Natural killer cell treated with Interleukin-12 subunit alpha and Interleukin-12 subunit beta and Interleukin-15 and Interleukin-18, amount 100 ng/mL, for 72 hours (primary cell): Measurements from ENCODE around the gene FCRLB. TPM values are rescaled to one million over a fixed set of nuclear protein-coding genes. Genes with fewer than 3 reads are reported as not detected.

Experiments used
- ATAC-seq, 2 donors: fragments of 150-1000 bp; cut with Tn5 transposase in 1 of 2; sonication (Bioruptor Pico), chemical (Tn5 transposase) in 1 of 2; 2 replicates each; pipeline ENCODE4 v1.10.0; 2021
- DNase-seq: peaks from one replicate; pipeline ENCODE4 v3.0.0; 2022; ENCODE audit warnings: low spot score
- H3K27ac Mint-ChIP-seq, 2 donors: 1 replicate in 1 of 2; 2 replicates in 1 of 2; pipeline ENCODE4 v1.8.0; 2022; ENCODE audit warnings: mixed read lengths in 2 of 2, mild to moderate bottlenecking in 1 of 2, moderate library complexity in 1 of 2
- H3K27me3 Mint-ChIP-seq, 2 donors: 1 replicate in 1 of 2; 2 replicates in 1 of 2; pipeline ENCODE4 v1.8.0; 2022; ENCODE audit warnings: mixed read lengths in 2 of 2
- H3K36me3 Mint-ChIP-seq: one replicate; pipeline ENCODE4 v1.8.0; 2022; ENCODE audit warnings: mixed read lengths
- H3K4me1 Mint-ChIP-seq, 2 donors: 1 replicate in 1 of 2; 2 replicates in 1 of 2; pipeline ENCODE4 v1.8.0; 2022; ENCODE audit warnings: low read depth in 2 of 2, mixed read lengths in 2 of 2, mild to moderate bottlenecking in 1 of 2
- H3K4me3 Mint-ChIP-seq: one replicate; pipeline ENCODE4 v1.8.0; 2022; ENCODE audit warnings: mixed read lengths
- H3K9me3 Mint-ChIP-seq: 2 replicates; pipeline ENCODE4 v1.8.0; 2022; ENCODE audit warnings: mixed read lengths
- total RNA-seq, 2 donors: library from RNA; stranded (reverse); gene quantifications; one replicate each; pipeline ENCODE4 v1.2.3, GENCODE V29; 2022

FCRLB gene
- total RNA-seq, 2 donors from 2014 or later: 0.24 to 0.42 TPM

DNA sequence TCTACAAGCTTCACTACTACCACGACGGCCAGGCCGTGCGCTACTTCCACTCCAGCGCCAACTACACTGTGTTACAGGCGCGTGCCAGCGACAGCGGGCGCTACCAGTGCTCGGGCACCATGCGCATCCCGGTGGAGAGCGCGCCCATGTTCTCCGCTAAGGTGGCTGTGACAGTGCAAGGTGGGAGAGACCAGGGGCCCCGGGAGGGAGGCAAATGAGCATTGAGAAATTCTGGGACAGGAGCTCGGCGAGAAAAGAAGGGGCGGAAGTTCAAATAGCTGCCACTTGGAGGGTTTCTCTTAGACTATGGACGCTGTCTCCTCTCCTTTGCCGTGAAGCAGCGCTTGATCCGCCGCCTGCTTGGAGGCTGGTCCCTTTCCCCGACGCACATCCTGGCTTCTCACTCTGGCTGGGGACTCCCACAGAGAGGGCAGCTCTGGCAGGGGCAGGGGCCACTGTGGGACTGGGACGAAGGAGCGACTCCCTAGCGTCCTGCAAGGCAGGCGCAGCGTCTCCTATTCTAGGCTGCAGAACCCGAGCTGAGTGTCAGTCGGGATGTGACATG lies 4.6 kb downstream of the FCRLB start:
- Mint-ChIP-seq H3K27me3 (no peaks in the 10 kb centered on the region), H3K27ac (peak overlapping the region; percentile 67 to 76), H3K9me3 (no peaks in the 10 kb centered on the region), H3K4me3 (peak overlapping the region; percentile 98), H3K4me1 (peaks cover 61 to 71% of the 10 kb centered on the region in 2 donors), H3K36me3 (no peaks in the 10 kb centered on the region)
- ATAC-seq (peak; percentile 25 to 43), DNase-seq (peak; percentile 63)

DNA sequence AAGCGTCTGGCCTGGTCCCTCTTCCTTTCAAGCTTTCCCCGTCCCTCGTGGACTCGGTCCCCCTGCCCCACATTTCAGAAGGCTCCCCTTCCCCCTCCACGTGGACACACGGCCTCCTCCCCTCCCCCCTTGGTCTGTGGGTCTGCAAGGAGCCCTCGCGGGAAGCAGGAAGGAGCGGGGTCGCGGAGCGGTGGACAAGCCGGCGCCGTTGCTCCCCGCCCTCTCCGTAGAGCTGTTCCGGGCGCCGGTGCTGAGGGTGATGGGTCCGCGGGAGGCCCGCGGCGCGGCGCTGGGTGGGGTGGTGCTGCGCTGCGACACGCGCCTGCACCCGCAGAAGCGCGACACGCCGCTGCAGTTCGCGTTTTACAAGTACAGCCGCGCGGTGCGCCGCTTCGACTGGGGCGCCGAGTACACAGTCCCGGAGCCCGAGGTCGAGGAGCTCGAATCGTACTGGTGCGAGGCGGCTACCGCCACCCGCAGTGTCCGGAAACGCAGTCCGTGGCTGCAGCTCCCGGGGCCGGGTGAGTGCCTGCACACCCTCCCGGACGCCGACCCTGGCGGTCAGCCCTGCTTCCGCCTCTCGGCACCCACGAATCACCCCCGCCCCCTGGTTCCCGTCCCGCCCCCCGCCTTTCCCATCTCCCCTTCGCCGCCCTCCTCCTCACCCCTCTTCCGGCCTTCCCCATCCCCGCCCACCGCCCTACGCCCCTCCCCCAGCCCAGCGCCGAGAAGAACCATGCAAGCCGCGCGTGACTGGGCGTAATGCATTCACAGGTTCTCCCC lies 5.3 kb downstream of the FCRLB start:
- Mint-ChIP-seq H3K4me3 (peak overlapping the region; percentile 98), H3K4me1 (peaks cover 66 to 72% of the 10 kb centered on the region in 2 donors), H3K9me3 (no peaks in the 10 kb centered on the region), H3K27ac (peak overlapping the region; percentile 67 to 76), H3K36me3 (no peaks in the 10 kb centered on the region), H3K27me3 (no peaks in the 10 kb centered on the region)
- ATAC-seq (peak; percentile 83 to 88), DNase-seq (peak; percentile 92)

DNA sequence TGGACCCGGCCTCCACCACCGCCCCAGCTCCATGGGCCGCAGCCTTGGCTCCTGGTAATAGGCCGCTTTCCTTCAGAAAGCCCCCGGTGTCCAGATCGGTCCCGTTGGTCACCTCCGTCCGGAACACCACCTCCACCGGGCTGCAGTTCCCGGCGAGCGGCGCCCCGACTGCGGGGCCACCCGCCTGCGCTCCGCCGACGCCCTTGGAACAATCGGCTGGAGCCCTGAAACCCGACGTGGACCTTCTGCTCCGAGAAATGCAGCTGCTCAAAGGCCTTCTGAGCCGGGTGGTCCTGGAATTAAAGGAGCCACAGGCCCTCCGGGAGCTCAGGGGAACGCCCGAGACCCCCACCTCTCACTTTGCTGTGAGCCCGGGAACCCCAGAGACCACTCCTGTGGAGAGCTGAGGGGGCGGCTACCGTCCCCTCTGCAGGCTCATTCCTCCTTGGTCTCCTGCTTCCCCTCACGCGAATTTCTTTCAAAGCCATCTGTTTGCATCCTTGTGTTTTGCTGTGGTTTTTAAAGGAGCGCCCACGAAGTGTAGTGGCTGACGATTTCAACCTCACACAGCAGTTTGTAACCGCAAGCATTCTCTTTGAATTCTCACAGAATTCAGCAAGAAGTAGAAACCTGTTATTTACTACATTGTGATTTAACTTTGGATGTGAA lies 6.0 kb downstream of the FCRLB start:
- peak in 1 of 2 donors; percentile 24 for ATAC-seq
- Mint-ChIP-seq H3K36me3 (no peaks in the 10 kb centered on the region), H3K27me3 (no peaks in the 10 kb centered on the region), H3K27ac (peak overlapping the region; percentile 87 to 92), H3K4me1 (peaks cover 64 to 69% of the 10 kb centered on the region in 2 donors), H3K4me3 (peak overlapping the region; percentile 98), H3K9me3 (no peaks in the 10 kb centered on the region)
- DNase-seq: peak; percentile 63

DNA sequence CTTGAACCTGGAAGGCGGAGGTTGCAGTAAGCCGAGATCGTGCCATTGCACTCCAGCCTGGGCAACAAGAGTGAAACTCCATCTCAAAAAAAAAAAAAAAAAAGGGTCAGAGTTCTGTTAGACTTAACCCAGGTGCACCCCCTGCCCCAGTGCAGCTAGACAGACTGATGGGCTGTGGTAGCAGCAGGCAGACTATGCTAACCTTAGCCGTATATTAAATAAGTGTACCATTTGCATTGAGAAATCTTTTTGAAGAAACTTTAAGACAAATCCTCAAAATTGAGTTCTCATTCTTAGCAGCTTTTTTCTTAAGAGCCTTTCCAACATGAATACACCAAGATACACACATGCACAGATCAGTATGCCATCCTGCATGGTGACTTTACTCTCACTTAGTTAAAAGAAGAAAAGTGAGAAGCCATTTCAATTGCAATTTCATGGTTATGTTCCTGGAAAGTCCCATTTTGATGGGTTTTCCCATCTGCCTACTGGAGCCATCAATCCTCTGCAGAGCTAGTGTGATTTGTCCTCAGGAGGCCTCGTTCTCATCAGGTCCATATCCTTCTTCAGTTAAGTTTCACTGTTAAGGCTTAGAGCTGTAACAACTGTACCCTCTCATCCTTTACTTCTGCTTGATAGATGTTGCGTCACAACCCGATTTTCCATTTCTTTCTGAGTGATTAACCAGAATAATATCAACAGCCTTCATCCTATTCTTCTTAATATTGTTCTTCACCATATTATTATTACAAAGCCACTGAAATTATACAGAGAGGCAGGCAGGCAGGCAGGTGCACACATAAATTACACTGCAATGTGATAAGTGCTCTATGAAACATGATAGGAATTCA lies 7.3 kb downstream of the FCRLB start:
- Mint-ChIP-seq H3K27me3 (no peaks in the 10 kb centered on the region), H3K9me3 (no peaks in the 10 kb centered on the region), H3K4me3 (peak overlapping the region; percentile 46), H3K36me3 (no peaks in the 10 kb centered on the region), H3K27ac (peak overlapping the region; percentile 87 to 92), H3K4me1 (peaks cover 68 to 69% of the 10 kb centered on the region in 2 donors)
- ATAC-seq (no peak), DNase-seq (no peak)

DNA sequence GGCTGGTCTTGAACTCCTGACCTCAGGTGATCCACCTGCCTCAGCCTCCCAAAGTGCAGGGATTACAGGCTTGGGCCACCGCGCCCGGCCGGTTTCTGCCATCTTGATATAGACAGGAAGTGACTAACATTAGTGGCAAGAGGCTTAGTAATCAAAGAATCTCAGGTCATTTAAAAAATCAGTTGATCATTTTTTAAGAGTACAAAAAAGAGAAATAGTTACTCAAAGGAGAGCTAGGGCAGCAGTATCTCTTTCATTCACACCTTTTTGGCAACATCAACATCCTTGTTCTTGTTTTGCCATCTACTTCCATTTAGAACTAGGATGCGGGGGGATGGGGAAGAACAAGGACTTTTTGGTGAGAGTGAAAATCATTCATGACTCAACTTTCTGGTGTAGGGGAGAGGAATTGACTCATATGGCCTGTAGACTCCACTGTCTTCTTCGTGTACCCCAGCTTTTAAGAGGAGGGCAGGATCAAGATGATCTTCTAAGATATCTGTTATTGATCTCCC lies 8.8 kb downstream of the FCRLB start:
- peak overlapping the region; percentile 53 to 80 for H3K27ac Mint-ChIP-seq
- no peaks in the 10 kb centered on the region for H3K9me3 Mint-ChIP-seq
- no peak for DNase-seq
- H3K36me3 Mint-ChIP-seq: no peaks in the 10 kb centered on the region
- peak overlapping the region; percentile 61 for H3K4me3 Mint-ChIP-seq
- no peaks in the 10 kb centered on the region for H3K27me3 Mint-ChIP-seq
- peak in 1 of 2 donors; percentile 55 for ATAC-seq
- H3K4me1 Mint-ChIP-seq: peaks cover 57 to 62% of the 10 kb centered on the region in 2 donors

DNA sequence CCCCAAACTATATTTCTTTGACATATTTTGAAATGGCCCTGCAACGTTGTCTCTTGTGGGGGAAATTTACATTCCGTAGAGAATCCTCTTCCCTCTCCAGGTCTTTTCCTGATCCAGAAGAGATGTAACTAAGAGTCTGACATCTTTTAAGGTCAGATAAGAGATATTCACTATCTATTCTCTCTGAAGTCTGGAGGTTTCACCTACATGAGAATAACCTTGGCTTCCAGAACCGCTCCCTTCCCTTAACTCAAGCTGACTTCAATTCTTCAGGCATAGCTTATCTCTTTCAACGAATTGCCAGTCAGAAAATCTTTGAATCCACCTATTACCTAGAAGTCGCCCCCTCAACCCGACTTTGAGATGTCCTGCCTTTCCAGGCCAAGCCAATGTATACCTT lies 9.9 kb downstream of the FCRLB start:
- Mint-ChIP-seq H3K9me3 (no peaks in the 10 kb centered on the region), H3K27ac (peak overlapping the region; percentile 21 to 52), H3K4me1 (peaks cover 55 to 63% of the 10 kb centered on the region in 2 donors), H3K27me3 (no peaks in the 10 kb centered on the region), H3K4me3 (peak overlapping the region; percentile 28), H3K36me3 (no peaks in the 10 kb centered on the region)
- ATAC-seq (no peak), DNase-seq (no peak)

DNA sequence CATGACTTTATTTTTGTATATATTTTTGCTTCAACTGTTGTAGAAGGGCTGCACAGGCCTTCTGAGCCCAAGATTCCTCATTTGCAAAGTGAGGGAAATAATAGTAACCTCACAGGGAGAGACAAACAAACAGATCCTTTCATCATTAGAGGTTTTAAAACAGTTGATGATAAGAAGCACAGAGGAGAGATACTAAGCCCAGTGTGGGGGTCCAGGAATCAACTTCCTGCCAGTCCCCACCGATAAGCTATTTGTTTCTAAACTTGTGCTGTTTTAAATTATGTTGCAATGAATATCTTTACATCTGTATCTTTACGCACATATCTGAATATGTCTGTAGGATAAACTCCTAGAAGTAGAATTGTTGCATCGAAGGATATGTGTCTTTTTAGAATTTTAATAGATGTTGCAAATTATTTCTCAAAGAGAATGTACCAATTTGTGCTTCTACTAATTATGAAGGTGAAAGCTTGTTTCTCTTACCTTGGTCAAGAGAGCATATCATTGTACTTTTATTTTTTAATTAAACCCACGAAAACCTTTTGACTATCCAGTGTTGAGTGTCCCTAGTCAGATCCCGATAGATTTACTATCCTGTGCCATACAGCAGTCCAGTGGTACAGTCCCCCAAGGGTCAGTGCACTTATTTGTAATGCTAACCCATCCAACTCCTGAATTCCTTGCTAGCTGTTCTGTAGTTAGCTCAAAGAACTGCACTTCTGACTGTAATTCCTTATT lies 10.8 kb downstream of the FCRLB start:
- ATAC-seq: no peak
- Mint-ChIP-seq H3K4me1 (peaks cover 56 to 69% of the 10 kb centered on the region in 2 donors), H3K27me3 (no peaks in the 10 kb centered on the region)

DNA sequence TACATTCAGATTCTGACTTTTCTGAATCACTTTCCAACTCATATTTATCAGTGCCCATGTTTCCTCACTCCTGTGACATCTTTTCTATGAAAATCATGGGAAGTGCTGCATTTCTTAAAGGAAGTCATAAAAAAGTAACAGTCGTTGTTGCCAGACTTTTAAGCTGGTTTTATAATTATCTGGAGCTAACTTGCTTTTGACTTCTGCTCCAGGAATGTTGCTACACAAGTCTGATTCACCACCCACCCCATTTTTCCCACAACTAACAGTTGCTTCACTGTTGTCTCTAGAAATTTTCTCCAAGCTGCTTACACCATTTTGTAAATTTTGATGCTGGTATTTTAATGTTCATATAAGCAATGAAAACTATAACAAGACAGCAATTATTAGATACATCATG lies 12.2 kb downstream of the FCRLB start:
- peaks cover 51 to 62% of the 10 kb centered on the region in 2 donors for H3K4me1 Mint-ChIP-seq
- no peaks in the 10 kb centered on the region for H3K27me3 Mint-ChIP-seq
- H3K9me3 Mint-ChIP-seq: no peaks in the 10 kb centered on the region
- H3K4me3 Mint-ChIP-seq: no peak overlapping the region
- no peak overlapping the region for H3K27ac Mint-ChIP-seq
- DNase-seq (no peak), ATAC-seq (no peak)
- no peaks in the 10 kb centered on the region for H3K36me3 Mint-ChIP-seq

More for the DNA sequence above, 10.8 kb downstream of the FCRLB start:
- H3K4me3 Mint-ChIP-seq: peak overlapping the region; percentile 28
- peak overlapping the region; percentile 21 to 52 for H3K27ac Mint-ChIP-seq
- DNase-seq: no peak
- no peaks in the 10 kb centered on the region for H3K36me3 Mint-ChIP-seq
- no peaks in the 10 kb centered on the region for H3K9me3 Mint-ChIP-seq

DNA sequence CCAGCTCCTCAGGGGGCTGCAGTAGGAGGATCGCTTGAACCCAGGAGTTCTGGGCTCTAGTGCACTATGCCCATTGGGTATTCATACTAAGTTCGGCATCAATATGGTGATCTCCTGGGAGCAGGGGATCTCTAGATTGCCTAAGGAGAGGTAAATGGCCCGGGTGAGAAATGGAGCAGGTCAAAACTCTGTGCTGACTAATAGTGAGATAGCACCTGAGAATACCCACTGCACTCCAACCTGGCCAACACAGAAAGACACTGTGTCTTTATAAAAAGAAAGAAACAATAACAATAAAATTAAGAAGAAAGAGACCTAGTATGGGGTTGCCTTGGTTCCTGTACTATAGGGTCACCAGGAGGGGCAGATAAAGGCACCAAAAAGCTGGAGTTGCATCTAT lies 14.5 kb downstream of the FCRLB start:
- Mint-ChIP-seq H3K4me3 (no peak overlapping the region), H3K36me3 (no peaks in the 10 kb centered on the region), H3K9me3 (no peaks in the 10 kb centered on the region), H3K4me1 (peaks cover 54 to 62% of the 10 kb centered on the region in 2 donors), H3K27ac (peak overlapping the region; percentile 26 to 79), H3K27me3 (no peaks in the 10 kb centered on the region)
- ATAC-seq (no peak), DNase-seq (no peak)

DNA sequence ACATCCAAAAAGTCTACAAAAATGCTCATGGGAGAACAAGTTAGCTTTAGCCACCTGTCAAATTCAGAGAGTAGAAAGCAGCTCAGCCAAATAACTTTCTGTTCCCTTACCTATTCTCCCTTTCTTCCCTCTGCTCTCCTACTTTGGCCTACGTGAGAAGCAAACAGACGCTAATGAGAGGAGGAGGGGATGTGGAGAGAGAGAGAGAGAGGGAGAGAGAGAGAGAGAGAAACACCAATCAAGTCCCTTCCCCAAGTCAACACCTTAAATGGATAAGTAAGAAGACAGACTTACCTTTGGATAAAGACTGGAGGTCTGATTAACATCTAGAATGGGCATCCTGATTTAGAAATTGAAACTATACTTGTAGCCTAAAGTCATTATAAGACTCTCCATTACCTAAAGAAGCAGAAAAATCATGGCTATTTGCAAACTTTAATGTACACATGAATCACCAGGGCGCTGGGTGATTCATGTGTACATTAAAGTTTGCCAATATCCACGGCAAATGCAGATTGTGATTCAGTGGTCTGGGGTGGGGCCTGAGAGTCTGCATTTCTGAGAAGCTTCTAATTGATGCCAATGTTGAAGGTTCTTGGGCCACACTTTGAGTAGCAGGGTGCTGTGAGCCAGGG lies 15.1 kb downstream of the FCRLB start:
- peaks cover 56 to 62% of the 10 kb centered on the region in 2 donors for H3K4me1 Mint-ChIP-seq
- no peak overlapping the region for H3K4me3 Mint-ChIP-seq
- no peaks in the 10 kb centered on the region for H3K36me3 Mint-ChIP-seq
- DNase-seq (no peak), ATAC-seq (peak in 1 of 2 donors; percentile 7)
- no peaks in the 10 kb centered on the region for H3K9me3 Mint-ChIP-seq
- H3K27ac Mint-ChIP-seq: peak overlapping the region; percentile 26 to 79
- H3K27me3 Mint-ChIP-seq: no peaks in the 10 kb centered on the region

DNA sequence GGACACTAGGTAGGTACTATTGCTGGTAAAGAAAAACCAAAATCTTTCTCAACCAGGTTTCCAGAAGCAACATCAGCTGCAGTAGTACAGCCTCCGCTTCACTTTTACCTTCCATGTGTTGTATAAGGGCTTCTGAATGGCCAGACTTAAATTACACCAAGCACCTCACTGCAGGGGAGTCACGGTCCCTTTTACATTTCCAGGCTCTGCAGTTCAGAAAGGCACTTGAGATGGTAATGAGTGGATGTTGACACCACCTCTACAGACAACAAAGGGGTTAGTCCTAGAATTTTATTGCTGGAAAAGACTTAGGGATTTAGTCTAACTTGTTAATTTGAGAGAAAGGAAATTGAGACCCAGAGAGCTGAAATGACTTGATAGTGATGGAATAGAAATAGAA lies 16.3 kb downstream of the FCRLB start:
- Mint-ChIP-seq H3K27me3 (no peaks in the 10 kb centered on the region), H3K9me3 (no peaks in the 10 kb centered on the region), H3K27ac (no peak overlapping the region), H3K4me1 (peaks cover 52 to 60% of the 10 kb centered on the region in 2 donors), H3K4me3 (no peak overlapping the region), H3K36me3 (no peaks in the 10 kb centered on the region)
- no peak for DNase-seq
- ATAC-seq: no peak

DNA sequence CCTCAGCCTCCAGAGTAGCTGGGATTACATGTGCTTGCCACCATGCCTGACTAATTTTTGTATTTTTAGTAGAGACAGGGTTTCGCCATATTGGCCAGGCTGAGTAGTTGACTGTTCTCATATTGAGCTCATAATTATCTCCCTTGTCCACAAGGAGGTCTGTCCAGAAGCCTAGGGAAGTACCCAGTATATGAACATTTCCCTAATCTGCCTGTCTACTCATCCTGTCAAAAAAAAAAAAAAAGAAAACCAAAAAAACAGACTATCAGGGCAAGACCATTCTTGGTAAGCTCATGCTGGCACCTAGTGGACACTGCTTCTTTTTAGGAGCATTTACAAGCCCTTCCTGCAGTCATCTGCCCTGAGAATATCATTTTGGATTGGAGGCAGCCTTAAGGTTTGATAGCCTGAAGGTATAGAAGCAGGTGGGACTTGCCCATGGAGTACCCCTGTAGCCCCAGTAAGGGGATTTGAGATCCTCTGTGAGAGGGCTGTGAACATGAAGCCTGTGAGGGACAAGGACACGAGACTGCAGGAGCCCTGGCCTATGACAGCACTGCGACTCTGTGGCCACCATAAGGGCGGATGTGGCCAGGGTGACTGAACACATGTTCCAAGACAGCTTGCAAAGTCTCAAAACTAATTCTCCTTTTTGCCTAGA lies 17.4 kb downstream of the FCRLB start:
- DNase-seq (peak; percentile 92), ATAC-seq (peak; percentile 93 to 95)
- no peaks in the 10 kb centered on the region for H3K36me3 Mint-ChIP-seq
- H3K4me1 Mint-ChIP-seq: peaks cover 53 to 61% of the 10 kb centered on the region in 2 donors
- H3K9me3 Mint-ChIP-seq: no peaks in the 10 kb centered on the region
- H3K27me3 Mint-ChIP-seq: no peaks in the 10 kb centered on the region
- peak overlapping the region; percentile 73 to 86 for H3K27ac Mint-ChIP-seq
- H3K4me3 Mint-ChIP-seq: peak overlapping the region; percentile 67
